ENCODE measurements around the gene CD180. TPM values are rescaled to one million over a fixed set of nuclear protein-coding genes. Genes with fewer than 3 reads are reported as not detected.

The CD180 gene
- total RNA-seq = not detected in 2 replicates

GRCh38 chr5:67196537-67197059 lies at the start of gene CD180:
Gene CD180, minus strand, starts transcription at chr5:67196799. Its CDS starts 158 bp downstream, at chr5:67196641.

